ENCODE data around the gene ZKSCAN3. TPM values are rescaled to one million over a fixed set of nuclear protein-coding genes. Genes with fewer than 3 reads are reported as not detected.

ZKSCAN3 gene
- total and polyA plus RNA-seq, 2 of the 8 experiments (the other 6 are each of a cell fraction or from before 2014, with no cell fraction given): 2.7 to 9.8 TPM

DNA sequence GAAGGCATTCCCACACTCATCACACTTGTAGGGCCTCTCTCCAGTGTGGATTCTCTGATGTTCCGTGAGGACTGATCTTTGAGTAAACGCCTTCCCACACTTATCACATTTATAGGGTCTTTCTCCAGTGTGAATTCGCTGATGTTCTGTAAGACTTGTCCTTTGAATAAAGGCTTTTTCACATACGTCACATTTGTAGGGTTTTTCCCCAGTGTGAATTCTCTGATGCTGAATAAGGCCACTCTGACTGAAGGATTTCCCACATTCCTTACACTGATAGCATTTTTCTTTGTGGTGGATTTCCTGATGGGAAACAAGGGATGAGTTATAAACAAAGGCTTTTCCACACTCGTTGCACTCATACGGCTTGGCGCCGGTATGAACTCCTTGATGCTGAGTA lies 40.9 kb downstream of the ZKSCAN3 start (continued):
- TF ChIP-seq, protein P1, sequence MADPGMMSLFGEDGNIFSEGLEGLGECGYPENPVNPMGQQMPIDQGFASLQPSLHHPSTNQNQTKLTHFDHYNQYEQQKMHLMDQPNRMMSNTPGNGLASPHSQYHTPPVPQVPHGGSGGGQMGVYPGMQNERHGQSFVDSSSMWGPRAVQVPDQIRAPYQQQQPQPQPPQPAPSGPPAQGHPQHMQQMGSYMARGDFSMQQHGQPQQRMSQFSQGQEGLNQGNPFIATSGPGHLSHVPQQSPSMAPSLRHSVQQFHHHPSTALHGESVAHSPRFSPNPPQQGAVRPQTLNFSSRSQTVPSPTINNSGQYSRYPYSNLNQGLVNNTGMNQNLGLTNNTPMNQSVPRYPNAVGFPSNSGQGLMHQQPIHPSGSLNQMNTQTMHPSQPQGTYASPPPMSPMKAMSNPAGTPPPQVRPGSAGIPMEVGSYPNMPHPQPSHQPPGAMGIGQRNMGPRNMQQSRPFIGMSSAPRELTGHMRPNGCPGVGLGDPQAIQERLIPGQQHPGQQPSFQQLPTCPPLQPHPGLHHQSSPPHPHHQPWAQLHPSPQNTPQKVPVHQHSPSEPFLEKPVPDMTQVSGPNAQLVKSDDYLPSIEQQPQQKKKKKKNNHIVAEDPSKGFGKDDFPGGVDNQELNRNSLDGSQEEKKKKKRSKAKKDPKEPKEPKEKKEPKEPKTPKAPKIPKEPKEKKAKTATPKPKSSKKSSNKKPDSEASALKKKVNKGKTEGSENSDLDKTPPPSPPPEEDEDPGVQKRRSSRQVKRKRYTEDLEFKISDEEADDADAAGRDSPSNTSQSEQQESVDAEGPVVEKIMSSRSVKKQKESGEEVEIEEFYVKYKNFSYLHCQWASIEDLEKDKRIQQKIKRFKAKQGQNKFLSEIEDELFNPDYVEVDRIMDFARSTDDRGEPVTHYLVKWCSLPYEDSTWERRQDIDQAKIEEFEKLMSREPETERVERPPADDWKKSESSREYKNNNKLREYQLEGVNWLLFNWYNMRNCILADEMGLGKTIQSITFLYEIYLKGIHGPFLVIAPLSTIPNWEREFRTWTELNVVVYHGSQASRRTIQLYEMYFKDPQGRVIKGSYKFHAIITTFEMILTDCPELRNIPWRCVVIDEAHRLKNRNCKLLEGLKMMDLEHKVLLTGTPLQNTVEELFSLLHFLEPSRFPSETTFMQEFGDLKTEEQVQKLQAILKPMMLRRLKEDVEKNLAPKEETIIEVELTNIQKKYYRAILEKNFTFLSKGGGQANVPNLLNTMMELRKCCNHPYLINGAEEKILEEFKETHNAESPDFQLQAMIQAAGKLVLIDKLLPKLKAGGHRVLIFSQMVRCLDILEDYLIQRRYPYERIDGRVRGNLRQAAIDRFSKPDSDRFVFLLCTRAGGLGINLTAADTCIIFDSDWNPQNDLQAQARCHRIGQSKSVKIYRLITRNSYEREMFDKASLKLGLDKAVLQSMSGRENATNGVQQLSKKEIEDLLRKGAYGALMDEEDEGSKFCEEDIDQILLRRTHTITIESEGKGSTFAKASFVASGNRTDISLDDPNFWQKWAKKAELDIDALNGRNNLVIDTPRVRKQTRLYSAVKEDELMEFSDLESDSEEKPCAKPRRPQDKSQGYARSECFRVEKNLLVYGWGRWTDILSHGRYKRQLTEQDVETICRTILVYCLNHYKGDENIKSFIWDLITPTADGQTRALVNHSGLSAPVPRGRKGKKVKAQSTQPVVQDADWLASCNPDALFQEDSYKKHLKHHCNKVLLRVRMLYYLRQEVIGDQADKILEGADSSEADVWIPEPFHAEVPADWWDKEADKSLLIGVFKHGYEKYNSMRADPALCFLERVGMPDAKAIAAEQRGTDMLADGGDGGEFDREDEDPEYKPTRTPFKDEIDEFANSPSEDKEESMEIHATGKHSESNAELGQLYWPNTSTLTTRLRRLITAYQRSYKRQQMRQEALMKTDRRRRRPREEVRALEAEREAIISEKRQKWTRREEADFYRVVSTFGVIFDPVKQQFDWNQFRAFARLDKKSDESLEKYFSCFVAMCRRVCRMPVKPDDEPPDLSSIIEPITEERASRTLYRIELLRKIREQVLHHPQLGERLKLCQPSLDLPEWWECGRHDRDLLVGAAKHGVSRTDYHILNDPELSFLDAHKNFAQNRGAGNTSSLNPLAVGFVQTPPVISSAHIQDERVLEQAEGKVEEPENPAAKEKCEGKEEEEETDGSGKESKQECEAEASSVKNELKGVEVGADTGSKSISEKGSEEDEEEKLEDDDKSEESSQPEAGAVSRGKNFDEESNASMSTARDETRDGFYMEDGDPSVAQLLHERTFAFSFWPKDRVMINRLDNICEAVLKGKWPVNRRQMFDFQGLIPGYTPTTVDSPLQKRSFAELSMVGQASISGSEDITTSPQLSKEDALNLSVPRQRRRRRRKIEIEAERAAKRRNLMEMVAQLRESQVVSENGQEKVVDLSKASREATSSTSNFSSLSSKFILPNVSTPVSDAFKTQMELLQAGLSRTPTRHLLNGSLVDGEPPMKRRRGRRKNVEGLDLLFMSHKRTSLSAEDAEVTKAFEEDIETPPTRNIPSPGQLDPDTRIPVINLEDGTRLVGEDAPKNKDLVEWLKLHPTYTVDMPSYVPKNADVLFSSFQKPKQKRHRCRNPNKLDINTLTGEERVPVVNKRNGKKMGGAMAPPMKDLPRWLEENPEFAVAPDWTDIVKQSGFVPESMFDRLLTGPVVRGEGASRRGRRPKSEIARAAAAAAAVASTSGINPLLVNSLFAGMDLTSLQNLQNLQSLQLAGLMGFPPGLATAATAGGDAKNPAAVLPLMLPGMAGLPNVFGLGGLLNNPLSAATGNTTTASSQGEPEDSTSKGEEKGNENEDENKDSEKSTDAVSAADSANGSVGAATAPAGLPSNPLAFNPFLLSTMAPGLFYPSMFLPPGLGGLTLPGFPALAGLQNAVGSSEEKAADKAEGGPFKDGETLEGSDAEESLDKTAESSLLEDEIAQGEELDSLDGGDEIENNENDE (IDR thresholded peaks at IDR 0.05; ENCODE audit: insufficient replicate concordance, low read length): no peak
- TF ChIP-seq RXRA (IDR thresholded peaks at IDR 0.05; ENCODE audit: insufficient read depth, low read depth, low read length) (no peak), TAF7 (optimal IDR thresholded peaks at IDR 0.05; ENCODE audit: borderline replicate concordance, low read depth, low read length) (no peak), SP1 (IDR thresholded peaks at IDR 0.05; ENCODE audit: low read depth, low read length) (no peak), RNF2 (IDR thresholded peaks at IDR 0.05; ENCODE audit: borderline replicate concordance, low read depth, low read length, missing control alignments, poor library complexity, severe bottlenecking) (no peak), BCL11A (IDR thresholded peaks at IDR 0.05; ENCODE audit: low read depth in 2 of 2, low read length in 2 of 2) (no peak), HDAC6 (IDR thresholded peaks at IDR 0.05; ENCODE audit: low read depth, low read length) (no peak), HDAC2 (IDR thresholded peaks at IDR 0.05; ENCODE audit: borderline replicate concordance in 1 of 2, low read depth in 2 of 2, low read length in 2 of 2) (no peak), GTF2F1 (IDR thresholded peaks at IDR 0.05; ENCODE audit: borderline replicate concordance, low read depth, low read length) (no peak), TAF1 (IDR thresholded peaks at IDR 0.05; ENCODE audit: low read depth, low read length) (no peak), SUZ12 (IDR thresholded peaks at IDR 0.05; ENCODE audit: low read length) (no peak), JUND (IDR thresholded peaks at IDR 0.05; ENCODE audit: low read length) (no peak)

All from H1 (cell line).